ENCODE measurements around the gene AKT3. TPM values are rescaled to one million over a fixed set of nuclear protein-coding genes. Genes with fewer than 3 reads are reported as not detected.
A peak's percentile ranks its signal among the peaks of the same experiment; 100 is the strongest.

AKT3 gene
- total RNA-seq, 3 donors from 2014 or later (not counting 1 experiment from before 2014, with no cell fraction given), result 135 to 157 (median 136) TPM

DNA sequence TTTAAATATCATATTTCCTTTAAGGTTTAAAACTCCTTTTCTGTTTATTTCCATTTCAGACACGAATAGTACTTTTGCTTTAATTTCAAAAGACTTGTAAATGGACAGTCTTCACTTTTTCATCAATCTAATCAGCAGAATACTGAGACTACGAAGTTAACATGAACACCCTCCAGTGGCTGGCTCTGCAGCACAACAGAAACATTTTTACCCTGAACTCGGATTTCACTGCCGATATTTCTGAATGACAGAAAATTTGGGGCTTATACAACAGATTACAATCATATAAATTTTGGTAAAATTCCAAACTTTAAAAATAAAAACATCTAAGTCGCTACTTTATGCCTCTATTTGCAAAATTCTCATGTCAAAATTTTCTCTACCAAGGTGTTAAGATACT, 86.2 kb downstream of the AKT3 start:
- Mint-ChIP-seq H3K4me3 (no peak overlapping the region), H3K9me3 (no peaks in the 10 kb centered on the region), H3K36me3 (no peaks in the 10 kb centered on the region), H3K27me3 (ENCODE audit: low read depth in 2 of 2) (no peaks in the 10 kb centered on the region), H3K4me1 (peaks cover 30 to 41% of the 10 kb centered on the region in 2 donors), H3K27ac (no peak overlapping the region)
- 93% methylated on average over 4 of the region's 5 CpGs for WGBS (ENCODE audit: insufficient coverage)
- ATAC-seq (no peak), DNase-seq (no peak)
- Histone ChIP-seq H3K9me3 (ENCODE audit: control insufficient read depth, insufficient read depth, low read length) (no peaks in the 10 kb centered on the region), H3K36me3 (ENCODE audit: control insufficient read depth, insufficient read depth, low read length) (no peaks in the 10 kb centered on the region), H3K27me3 (ENCODE audit: control insufficient read depth, insufficient read depth, low read length) (no peaks in the 10 kb centered on the region), H3K27ac (ENCODE audit: low read length) (no peak overlapping the region), H3K4me1 (ENCODE audit: control insufficient read depth, insufficient read depth, low read length) (peaks cover 3% of the 10 kb centered on the region), H3K4me3 (ENCODE audit: low read length) (no peak overlapping the region)
- intact Hi-C loops (cut with micrococcal nuclease), result no loop called here
- TF ChIP-seq, protein P1, sequence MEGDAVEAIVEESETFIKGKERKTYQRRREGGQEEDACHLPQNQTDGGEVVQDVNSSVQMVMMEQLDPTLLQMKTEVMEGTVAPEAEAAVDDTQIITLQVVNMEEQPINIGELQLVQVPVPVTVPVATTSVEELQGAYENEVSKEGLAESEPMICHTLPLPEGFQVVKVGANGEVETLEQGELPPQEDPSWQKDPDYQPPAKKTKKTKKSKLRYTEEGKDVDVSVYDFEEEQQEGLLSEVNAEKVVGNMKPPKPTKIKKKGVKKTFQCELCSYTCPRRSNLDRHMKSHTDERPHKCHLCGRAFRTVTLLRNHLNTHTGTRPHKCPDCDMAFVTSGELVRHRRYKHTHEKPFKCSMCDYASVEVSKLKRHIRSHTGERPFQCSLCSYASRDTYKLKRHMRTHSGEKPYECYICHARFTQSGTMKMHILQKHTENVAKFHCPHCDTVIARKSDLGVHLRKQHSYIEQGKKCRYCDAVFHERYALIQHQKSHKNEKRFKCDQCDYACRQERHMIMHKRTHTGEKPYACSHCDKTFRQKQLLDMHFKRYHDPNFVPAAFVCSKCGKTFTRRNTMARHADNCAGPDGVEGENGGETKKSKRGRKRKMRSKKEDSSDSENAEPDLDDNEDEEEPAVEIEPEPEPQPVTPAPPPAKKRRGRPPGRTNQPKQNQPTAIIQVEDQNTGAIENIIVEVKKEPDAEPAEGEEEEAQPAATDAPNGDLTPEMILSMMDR (IDR thresholded peaks at IDR 0.05), result no peak

DNA sequence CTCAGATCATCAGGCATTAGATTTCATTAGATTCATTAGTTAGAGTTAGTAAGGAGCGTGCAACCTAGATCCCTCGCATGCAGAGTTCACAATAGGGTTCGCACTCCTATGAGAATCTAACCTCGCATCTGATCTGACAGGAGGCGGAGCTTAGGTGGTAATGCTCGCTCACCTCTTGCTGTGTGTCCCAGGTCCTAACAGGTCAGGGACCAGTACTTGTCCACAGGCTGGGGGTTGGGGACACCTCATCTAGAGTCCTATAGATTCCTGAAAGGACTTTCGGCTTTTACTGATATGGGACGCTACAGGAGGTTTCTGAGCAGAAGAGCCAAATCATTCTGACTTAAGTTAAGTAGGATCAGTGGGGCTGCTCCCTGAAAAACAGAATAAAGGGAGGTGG, 91.4 kb downstream of the AKT3 start:
- Mint-ChIP-seq H3K27me3 (ENCODE audit: low read depth in 2 of 2) (no peaks in the 10 kb centered on the region), H3K4me3 (no peak overlapping the region), H3K4me1 (peaks cover 50 to 59% of the 10 kb centered on the region in 2 donors), H3K9me3 (no peaks in the 10 kb centered on the region), H3K36me3 (no peaks in the 10 kb centered on the region), H3K27ac (no peak overlapping the region)
- DNase-seq (no peak), ATAC-seq (no peak)
- 95% methylated on average over 8 of the region's 8 CpGs for WGBS (ENCODE audit: insufficient coverage)
- Histone ChIP-seq H3K27ac (ENCODE audit: low read length) (no peak overlapping the region), H3K27me3 (ENCODE audit: control insufficient read depth, insufficient read depth, low read length) (no peaks in the 10 kb centered on the region), H3K36me3 (ENCODE audit: control insufficient read depth, insufficient read depth, low read length) (no peaks in the 10 kb centered on the region), H3K4me3 (ENCODE audit: low read length) (no peak overlapping the region), H3K4me1 (ENCODE audit: control insufficient read depth, insufficient read depth, low read length) (peaks cover 3% of the 10 kb centered on the region), H3K9me3 (ENCODE audit: control insufficient read depth, insufficient read depth, low read length) (no peaks in the 10 kb centered on the region)
- intact Hi-C loops (cut with micrococcal nuclease), result no loop called here
- TF ChIP-seq, protein P1 (IDR thresholded peaks at IDR 0.05), result no peak

DNA sequence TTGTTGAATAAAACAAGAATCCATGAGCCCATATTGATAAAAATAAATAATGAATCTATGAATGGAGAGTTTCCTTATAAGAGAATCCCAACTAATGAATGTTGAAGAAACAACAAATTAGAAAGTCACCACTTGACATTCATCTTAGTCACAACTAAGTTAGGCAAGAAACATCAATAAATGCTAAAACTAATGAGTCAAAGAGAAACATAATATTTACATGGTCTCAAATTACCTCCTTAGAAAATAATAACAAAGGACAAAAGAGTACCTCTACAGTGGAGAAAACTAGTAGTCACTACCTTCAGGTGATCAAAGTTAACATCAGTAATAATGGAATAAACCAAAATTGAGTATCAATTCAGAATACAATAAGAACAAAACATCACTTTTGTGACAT, 93.5 kb downstream of the AKT3 start:
- Histone ChIP-seq H3K4me3 (ENCODE audit: low read length) (no peak overlapping the region), H3K27ac (ENCODE audit: low read length) (no peak overlapping the region), H3K9me3 (ENCODE audit: control insufficient read depth, insufficient read depth, low read length) (no peaks in the 10 kb centered on the region), H3K4me1 (ENCODE audit: control insufficient read depth, insufficient read depth, low read length) (peaks cover 3% of the 10 kb centered on the region), H3K36me3 (ENCODE audit: control insufficient read depth, insufficient read depth, low read length) (no peaks in the 10 kb centered on the region), H3K27me3 (ENCODE audit: control insufficient read depth, insufficient read depth, low read length) (no peaks in the 10 kb centered on the region)
- Mint-ChIP-seq H3K27ac (peak overlapping the region in 1 of 2 donors; percentile 8), H3K27me3 (ENCODE audit: low read depth in 2 of 2) (no peaks in the 10 kb centered on the region), H3K4me3 (no peak overlapping the region), H3K4me1 (peaks cover 53 to 64% of the 10 kb centered on the region in 2 donors), H3K36me3 (no peaks in the 10 kb centered on the region), H3K9me3 (no peaks in the 10 kb centered on the region)
- TF ChIP-seq, protein P1 (IDR thresholded peaks at IDR 0.05), result no peak
- intact Hi-C loops (cut with micrococcal nuclease), result no loop called here
- ATAC-seq (no peak), DNase-seq (no peak)

DNA sequence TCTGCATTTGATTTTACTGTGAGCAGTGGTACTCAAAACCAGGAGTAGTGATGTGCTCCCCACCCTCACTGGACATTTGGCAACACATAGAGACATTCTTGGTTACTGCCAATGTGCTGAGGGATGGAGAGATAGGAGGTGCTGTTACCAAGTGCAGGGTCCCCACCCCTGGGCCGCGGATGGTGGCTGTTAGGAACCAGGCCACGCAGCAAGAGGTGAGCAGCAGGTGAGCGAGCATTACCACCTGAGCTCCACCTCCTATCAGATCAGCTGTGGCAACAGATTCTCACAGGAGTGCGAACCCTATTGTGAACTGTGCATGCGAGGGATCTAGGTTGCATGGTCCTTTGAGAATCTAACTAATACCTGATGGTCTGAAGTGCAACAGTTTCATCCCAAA, 95.7 kb downstream of the AKT3 start:
- no peaks in the 10 kb centered on the region for H3K36me3 ChIP-seq (ENCODE audit: control insufficient read depth, insufficient read depth, low read length)
- TF ChIP-seq, protein P1 (IDR thresholded peaks at IDR 0.05), result no peak
- Mint-ChIP-seq H3K36me3 (no peaks in the 10 kb centered on the region), H3K27ac (no peak overlapping the region), H3K4me3 (no peak overlapping the region), H3K4me1 (peaks cover 47 to 53% of the 10 kb centered on the region in 2 donors), H3K27me3 (ENCODE audit: low read depth in 2 of 2) (no peaks in the 10 kb centered on the region), H3K9me3 (no peaks in the 10 kb centered on the region)
- WGBS (ENCODE audit: insufficient coverage), result 97% methylated on average over 6 of the region's 6 CpGs
- DNase-seq (no peak), ATAC-seq (no peak)
- no peaks in the 10 kb centered on the region for H3K27me3 ChIP-seq (ENCODE audit: control insufficient read depth, insufficient read depth, low read length)
- intact Hi-C loops (cut with micrococcal nuclease), result no loop called here
- no peak overlapping the region for H3K4me3 ChIP-seq (ENCODE audit: low read length)
- no peaks in the 10 kb centered on the region for H3K9me3 ChIP-seq (ENCODE audit: control insufficient read depth, insufficient read depth, low read length)
- H3K4me1 ChIP-seq (ENCODE audit: control insufficient read depth, insufficient read depth, low read length), result peaks cover 3% of the 10 kb centered on the region
- H3K27ac ChIP-seq (ENCODE audit: low read length), result no peak overlapping the region
